22Rv1 (cell line): ENCODE results near the gene STIL.

Experiments
- ZFX ChIP-seq: fragments of 450-650 bp; IDR thresholded peaks from 2 replicates; pipeline ENCODE4 v1.6.1; 2017; ENCODE audit warnings: antibody characterized with exemption, borderline replicate concordance
- TF ChIP-seq, protein P1 (sequence below): fragments of 450-650 bp; IDR thresholded peaks from 2 replicates; pipeline ENCODE4 v1.5.1; 2017; ENCODE audit warnings: mild to moderate bottlenecking

- TF ChIP-seq, protein P1, sequence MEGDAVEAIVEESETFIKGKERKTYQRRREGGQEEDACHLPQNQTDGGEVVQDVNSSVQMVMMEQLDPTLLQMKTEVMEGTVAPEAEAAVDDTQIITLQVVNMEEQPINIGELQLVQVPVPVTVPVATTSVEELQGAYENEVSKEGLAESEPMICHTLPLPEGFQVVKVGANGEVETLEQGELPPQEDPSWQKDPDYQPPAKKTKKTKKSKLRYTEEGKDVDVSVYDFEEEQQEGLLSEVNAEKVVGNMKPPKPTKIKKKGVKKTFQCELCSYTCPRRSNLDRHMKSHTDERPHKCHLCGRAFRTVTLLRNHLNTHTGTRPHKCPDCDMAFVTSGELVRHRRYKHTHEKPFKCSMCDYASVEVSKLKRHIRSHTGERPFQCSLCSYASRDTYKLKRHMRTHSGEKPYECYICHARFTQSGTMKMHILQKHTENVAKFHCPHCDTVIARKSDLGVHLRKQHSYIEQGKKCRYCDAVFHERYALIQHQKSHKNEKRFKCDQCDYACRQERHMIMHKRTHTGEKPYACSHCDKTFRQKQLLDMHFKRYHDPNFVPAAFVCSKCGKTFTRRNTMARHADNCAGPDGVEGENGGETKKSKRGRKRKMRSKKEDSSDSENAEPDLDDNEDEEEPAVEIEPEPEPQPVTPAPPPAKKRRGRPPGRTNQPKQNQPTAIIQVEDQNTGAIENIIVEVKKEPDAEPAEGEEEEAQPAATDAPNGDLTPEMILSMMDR: no peak
- no peak for TF ChIP-seq ZFX
Measured at GRCh38 chr1:47328992-47329391, 15.0 kb upstream of the STIL start.
